ENCODE measurements around the gene ANKS1A. TPM values are rescaled to one million over a fixed set of nuclear protein-coding genes. Genes with fewer than 3 reads are reported as not detected.

Gene ANKS1A
- total RNA-seq, 1 donor from 2014 or later: 17.2 TPM

DNA sequence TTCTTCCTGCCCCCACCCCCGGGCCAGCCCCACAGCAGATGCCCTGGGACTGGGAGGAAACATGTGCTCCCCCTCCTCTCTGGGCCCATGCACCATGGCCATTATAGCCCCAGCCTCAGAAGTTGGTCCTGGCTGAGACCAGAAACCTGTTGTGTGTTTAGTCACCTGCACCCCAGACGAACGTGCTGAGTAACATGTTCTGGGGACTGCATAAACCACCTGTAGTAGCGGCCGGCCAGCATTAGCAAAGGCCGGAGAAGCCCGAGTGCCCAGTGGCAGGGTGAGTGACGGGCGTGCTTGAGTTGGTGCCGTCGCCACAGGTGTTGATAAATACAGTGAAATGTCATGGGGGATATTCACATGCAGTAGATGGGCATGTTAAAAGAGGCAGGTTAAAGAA lies 178.2 kb downstream of the ANKS1A start:
- DNase-seq (ENCODE audit: low spot score): no peak
- TF ChIP-seq, protein P1, sequence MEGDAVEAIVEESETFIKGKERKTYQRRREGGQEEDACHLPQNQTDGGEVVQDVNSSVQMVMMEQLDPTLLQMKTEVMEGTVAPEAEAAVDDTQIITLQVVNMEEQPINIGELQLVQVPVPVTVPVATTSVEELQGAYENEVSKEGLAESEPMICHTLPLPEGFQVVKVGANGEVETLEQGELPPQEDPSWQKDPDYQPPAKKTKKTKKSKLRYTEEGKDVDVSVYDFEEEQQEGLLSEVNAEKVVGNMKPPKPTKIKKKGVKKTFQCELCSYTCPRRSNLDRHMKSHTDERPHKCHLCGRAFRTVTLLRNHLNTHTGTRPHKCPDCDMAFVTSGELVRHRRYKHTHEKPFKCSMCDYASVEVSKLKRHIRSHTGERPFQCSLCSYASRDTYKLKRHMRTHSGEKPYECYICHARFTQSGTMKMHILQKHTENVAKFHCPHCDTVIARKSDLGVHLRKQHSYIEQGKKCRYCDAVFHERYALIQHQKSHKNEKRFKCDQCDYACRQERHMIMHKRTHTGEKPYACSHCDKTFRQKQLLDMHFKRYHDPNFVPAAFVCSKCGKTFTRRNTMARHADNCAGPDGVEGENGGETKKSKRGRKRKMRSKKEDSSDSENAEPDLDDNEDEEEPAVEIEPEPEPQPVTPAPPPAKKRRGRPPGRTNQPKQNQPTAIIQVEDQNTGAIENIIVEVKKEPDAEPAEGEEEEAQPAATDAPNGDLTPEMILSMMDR (IDR thresholded peaks at IDR 0.05): no peak
- Mint-ChIP-seq H3K27ac (ENCODE audit: unreplicated experiment) (no peak overlapping the region), H3K4me3 (ENCODE audit: unreplicated experiment) (no peak overlapping the region), H3K4me1 (ENCODE audit: low read depth) (peaks cover 5% of the 10 kb centered on the region), H3K27me3 (ENCODE audit: low read depth) (no peaks in the 10 kb centered on the region), H3K36me3 (ENCODE audit: low read depth) (peaks cover 16% of the 10 kb centered on the region), H3K9me3 (ENCODE audit: low read depth) (no peaks in the 10 kb centered on the region)

DNA sequence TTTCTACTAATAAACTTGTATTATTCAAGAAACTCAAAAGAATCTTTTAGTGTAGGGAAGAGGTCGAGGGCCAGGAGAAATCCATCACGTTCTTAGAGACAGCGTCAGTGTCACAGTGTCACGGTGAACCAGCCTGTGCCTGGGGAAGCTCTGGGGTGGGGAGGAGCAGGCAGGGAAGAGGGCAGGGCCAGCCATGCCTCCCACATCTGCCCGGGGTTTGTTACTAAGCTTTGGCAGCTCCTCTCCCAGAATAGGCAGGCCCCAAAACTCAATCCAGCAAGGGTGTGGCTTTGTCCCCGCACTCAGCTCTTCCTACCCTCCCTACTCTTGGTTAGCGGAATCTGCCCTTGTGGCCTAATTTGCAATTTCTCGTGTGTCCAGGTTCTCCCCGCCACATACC lies 179.2 kb downstream of the ANKS1A start:
- DNase-seq (ENCODE audit: low spot score): no peak
- peaks cover 5% of the 10 kb centered on the region for H3K4me1 Mint-ChIP-seq (ENCODE audit: low read depth)
- H3K9me3 Mint-ChIP-seq (ENCODE audit: low read depth): no peaks in the 10 kb centered on the region
- H3K27me3 Mint-ChIP-seq (ENCODE audit: low read depth): no peaks in the 10 kb centered on the region
- no peak overlapping the region for H3K27ac Mint-ChIP-seq (ENCODE audit: unreplicated experiment)
- TF ChIP-seq, protein P1 (IDR thresholded peaks at IDR 0.05): no peak
- no peak overlapping the region for H3K4me3 Mint-ChIP-seq (ENCODE audit: unreplicated experiment)
- peaks cover 17% of the 10 kb centered on the region for H3K36me3 Mint-ChIP-seq (ENCODE audit: low read depth)

DNA sequence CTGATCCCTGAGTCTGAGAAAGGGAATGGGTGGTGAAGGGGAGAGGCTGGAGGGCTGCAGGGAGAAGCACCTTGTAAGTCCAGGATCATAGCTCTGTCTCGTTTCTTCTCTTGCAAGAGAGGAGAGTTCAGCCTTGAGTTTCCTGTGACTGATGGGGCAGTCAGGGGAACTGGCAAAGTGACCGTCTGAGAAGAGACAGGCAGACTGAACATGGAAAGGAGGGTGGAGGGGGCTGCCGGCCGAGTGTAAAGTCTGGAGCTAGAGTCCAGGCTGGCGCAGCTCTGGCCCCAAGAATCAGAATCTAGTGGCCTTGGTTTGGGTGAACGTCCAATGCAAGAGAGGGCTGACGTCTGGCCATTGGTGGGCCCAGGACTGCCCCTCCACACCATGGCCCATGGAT lies 179.6 kb downstream of the ANKS1A start:
- no peaks in the 10 kb centered on the region for H3K27me3 Mint-ChIP-seq (ENCODE audit: low read depth)
- H3K4me1 Mint-ChIP-seq (ENCODE audit: low read depth): peaks cover 5% of the 10 kb centered on the region
- no peak overlapping the region for H3K27ac Mint-ChIP-seq (ENCODE audit: unreplicated experiment)
- DNase-seq (ENCODE audit: low spot score): no peak
- peaks cover 15% of the 10 kb centered on the region for H3K36me3 Mint-ChIP-seq (ENCODE audit: low read depth)
- TF ChIP-seq, protein P1 (IDR thresholded peaks at IDR 0.05): no peak
- no peak overlapping the region for H3K4me3 Mint-ChIP-seq (ENCODE audit: unreplicated experiment)
- no peaks in the 10 kb centered on the region for H3K9me3 Mint-ChIP-seq (ENCODE audit: low read depth)

DNA sequence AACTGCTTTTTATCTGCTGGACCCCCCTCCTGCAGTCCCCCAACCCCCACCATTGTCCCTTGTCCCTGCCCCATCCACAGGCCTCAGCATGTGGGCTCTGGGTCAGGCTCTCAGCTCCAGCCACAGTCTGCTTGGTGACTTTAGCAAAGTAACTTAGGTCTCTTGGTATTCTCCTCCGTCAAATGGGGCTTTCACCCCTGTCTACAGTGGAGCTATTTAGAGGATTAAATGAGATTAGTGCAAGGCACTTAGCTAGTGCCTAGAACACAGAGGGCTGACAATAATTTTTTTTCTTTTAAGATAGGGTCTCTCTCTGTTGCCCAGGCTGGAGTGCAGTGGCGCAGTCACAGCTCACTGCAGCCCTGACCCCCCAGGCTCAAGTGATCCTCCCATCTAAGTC lies 180.2 kb downstream of the ANKS1A start:
- Mint-ChIP-seq H3K4me1 (ENCODE audit: low read depth) (peaks cover 1% of the 10 kb centered on the region), H3K27me3 (ENCODE audit: low read depth) (no peaks in the 10 kb centered on the region), H3K9me3 (ENCODE audit: low read depth) (no peaks in the 10 kb centered on the region), H3K4me3 (ENCODE audit: unreplicated experiment) (no peak overlapping the region), H3K27ac (ENCODE audit: unreplicated experiment) (no peak overlapping the region), H3K36me3 (ENCODE audit: low read depth) (peaks cover 18% of the 10 kb centered on the region)
- TF ChIP-seq, protein P1 (IDR thresholded peaks at IDR 0.05): no peak
- no peak for DNase-seq (ENCODE audit: low spot score)

DNA sequence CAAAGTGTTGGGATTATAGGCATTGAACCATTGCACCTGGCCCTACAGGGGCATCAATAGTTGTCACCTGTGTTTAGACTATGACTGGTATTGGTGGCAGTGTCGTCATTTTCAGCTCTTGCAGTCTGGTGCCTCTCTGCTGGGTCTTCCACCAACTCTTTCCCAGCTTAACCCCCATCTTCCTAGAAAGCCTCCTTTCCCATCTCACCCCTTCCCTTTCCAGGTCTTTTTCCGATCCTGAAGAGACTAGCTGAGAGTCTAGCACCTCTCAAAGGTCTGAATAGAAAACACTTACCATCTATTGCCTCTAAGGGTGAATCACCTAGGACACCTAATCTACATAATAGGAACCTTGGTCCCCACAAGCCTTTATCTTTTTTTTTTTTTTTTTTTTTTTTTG lies 181.1 kb downstream of the ANKS1A start:
- H3K27ac Mint-ChIP-seq (ENCODE audit: unreplicated experiment): no peak overlapping the region

More for the DNA sequence above, 181.1 kb downstream of the ANKS1A start:
- H3K36me3 Mint-ChIP-seq (ENCODE audit: low read depth): peaks cover 20% of the 10 kb centered on the region
- no peak overlapping the region for H3K4me3 Mint-ChIP-seq (ENCODE audit: unreplicated experiment)
- no peaks in the 10 kb centered on the region for H3K27me3 Mint-ChIP-seq (ENCODE audit: low read depth)
- no peaks in the 10 kb centered on the region for H3K9me3 Mint-ChIP-seq (ENCODE audit: low read depth)
- no peaks in the 10 kb centered on the region for H3K4me1 Mint-ChIP-seq (ENCODE audit: low read depth)
- no peak for DNase-seq (ENCODE audit: low spot score)
- TF ChIP-seq, protein P1 (IDR thresholded peaks at IDR 0.05): no peak

Measured in chondrocyte (in vitro differentiated cells).